GM19324 (cell line): ENCODE measurements around the gene PMM2.
"Not testable (repeated sequence)": the region's sequence is repeated elsewhere in the genome, so short reads cannot be mapped to it uniquely, and the experiment has no call there.

Experiments
- ATAC-seq: cut with Tn5 transposase; IDR thresholded peaks from one replicate; pipeline ENCODE4 v1.9.1; 2021; ENCODE audit warnings: mild to moderate bottlenecking, moderate library complexity; ENCODE audit not compliant: unreplicated experiment, low FRiP score

PMM2 gene

GRCh38 chr16:8865145-8865882 lies 67.7 kb downstream of the PMM2 start:
- no peak for ATAC-seq

- ATAC-seq: no peak
These were observed 68.7 kb downstream of the PMM2 start for GRCh38 chr16:8866118-8866883.

- ATAC-seq: no peak
These were observed 69.2 kb downstream of the PMM2 start for GRCh38 chr16:8866884-8867215.

- no peak for ATAC-seq
These were observed 69.7 kb downstream of the PMM2 start for GRCh38 chr16:8867216-8867931.

- ATAC-seq: no peak
These were observed 70.3 kb downstream of the PMM2 start for GRCh38 chr16:8867932-8868415.

- peak; percentile 75 for ATAC-seq
These were observed 71.0 kb downstream of the PMM2 start, which contains the start of gene CARHSP1 for GRCh38 chr16:8868416-8869211. CARHSP1 (minus strand) TSS chr16:8869006; CDS start chr16:8859328, 9,678 bp downstream.

- ATAC-seq: no peak
These were observed 71.8 kb downstream of the PMM2 start for GRCh38 chr16:8869212-8869987.

GRCh38 chr16:8869988-8870241 lies 72.3 kb downstream of the PMM2 start:
- ATAC-seq: not testable (repeated sequence)

GRCh38 chr16:8872071-8872470 lies 74.4 kb downstream of the PMM2 start:
- no peak for ATAC-seq

GRCh38 chr16:8872967-8873865 lies 75.6 kb downstream of the PMM2 start:
- ATAC-seq: no peak

- ATAC-seq: not testable (repeated sequence)
These were observed 76.2 kb downstream of the PMM2 start for GRCh38 chr16:8873866-8874195.

- ATAC-seq: no peak
These were observed 76.7 kb downstream of the PMM2 start for GRCh38 chr16:8874388-8874787.

- not testable (repeated sequence) for ATAC-seq
These were observed 77.7 kb downstream of the PMM2 start for GRCh38 chr16:8875317-8875716.

GRCh38 chr16:8877894-8878522 lies 80.4 kb downstream of the PMM2 start:
- no peak for ATAC-seq

- no peak for ATAC-seq
These were observed 80.9 kb downstream of the PMM2 start for GRCh38 chr16:8878523-8878911.

- no peak for ATAC-seq
These were observed 83.3 kb downstream of the PMM2 start for GRCh38 chr16:8880839-8881510.

GRCh38 chr16:8882041-8882617 lies 84.5 kb downstream of the PMM2 start, which contains the start of gene LITAFD:
LITAFD (plus strand) TSS chr16:8882351; CDS start chr16:8884356, 2,005 bp downstream.
- ATAC-seq: no peak
